PC-3 (cell line): ENCODE results near the gene TRAFD1. TPM values are rescaled to one million over a fixed set of nuclear protein-coding genes. Genes with fewer than 3 reads are reported as not detected.

Experiments used
- ATAC-seq: fragments of 200-7000 bp; cut with Tn5 transposase; 2 replicates; pipeline ENCODE4 v1.9.1; 2020; ENCODE audit warnings: mild to moderate bottlenecking, moderate library complexity
- BruUV-seq: library from RNA; stranded (reverse); fragments of 400-500 nt; replicated peaks from 2 replicates; lab custom pipeline; 2021; lab: Mats Ljungman, UMichigan
- CTCF ChIA-PET: fragments of 300-600 bp; sonication (Branson Sonifier 250); formaldehyde crosslinking; loops from one replicate; lab custom pipeline; 2022; ENCODE audit warnings: antibody characterized with exemption; lab: Charles Lee
- POLR2A ChIA-PET: fragments of 300-600 bp; sonication (Branson Sonifier 250); formaldehyde crosslinking; loops from one replicate; lab custom pipeline; 2022; ENCODE audit warnings: antibody characterized with exemption; ENCODE audit not compliant: unreplicated experiment; lab: Charles Lee
- DNase-seq: peaks from one replicate; pipeline ENCODE4 v3.0.0-alpha.2; 2015
- H2AFZ ChIP-seq: fragments of 300-600 bp; sonication (generic); 2 replicates; pipeline ENCODE4 v1.6.0; 2016; ENCODE audit warnings: antibody characterized with exemption, low read length
- H3F3A ChIP-seq: fragments of 300-600 bp; sonication (generic); one replicate; pipeline ENCODE4 v1.6.0; 2017; ENCODE audit warnings: antibody characterized with exemption, low read length, control low read depth, mild to moderate bottlenecking; ENCODE audit not compliant: unreplicated experiment
- H3K27ac ChIP-seq: fragments of 300-600 bp; sonication (generic); 2 replicates; pipeline ENCODE4 v1.5.1; 2016; ENCODE audit warnings: mild to moderate bottlenecking, low read length
- H3K27me3 ChIP-seq: fragments of 300-600 bp; sonication (generic); 2 replicates; pipeline ENCODE4 v1.6.1; 2016; ENCODE audit warnings: low read length, mixed read lengths
- H3K36me3 ChIP-seq: fragments of 300-600 bp; sonication (generic); 2 replicates; pipeline ENCODE4 v1.6.1; 2016; ENCODE audit warnings: low read depth, mixed run types, low read length, mixed read lengths
- H3K4me1 ChIP-seq: fragments of 300-600 bp; sonication (generic); 2 replicates; pipeline ENCODE4 v1.5.1; 2016; ENCODE audit warnings: low read length; ENCODE audit not compliant: insufficient read depth
- H3K4me2 ChIP-seq: fragments of 300-600 bp; sonication (generic); 2 replicates; pipeline ENCODE4 v1.6.0; 2016; ENCODE audit warnings: low read length
- H3K4me3 ChIP-seq: fragments of 300-600 bp; sonication (generic); 2 replicates; pipeline ENCODE4 v1.5.1; 2016; ENCODE audit warnings: mild to moderate bottlenecking, low read length, mixed read lengths
- H3K79me2 ChIP-seq: fragments of 300-600 bp; sonication (generic); 2 replicates; pipeline ENCODE4 v1.6.1; 2017; ENCODE audit warnings: low read length, mixed read lengths
- H3K9ac ChIP-seq: fragments of 300-600 bp; sonication (generic); 2 replicates; pipeline ENCODE4 v1.6.0; 2016; ENCODE audit warnings: mild to moderate bottlenecking, low read length
- H3K9me2 ChIP-seq: fragments of 300-600 bp; sonication (generic); replicated peaks from 2 replicates; pipeline ENCODE4 v1.6.1; 2016; ENCODE audit warnings: mixed run types, low read length, mixed read lengths
- H3K9me3 ChIP-seq: fragments of 300-600 bp; sonication (generic); 2 replicates; pipeline ENCODE4 v1.6.1; 2016; ENCODE audit warnings: low read length, mixed read lengths
- H4K20me1 ChIP-seq: fragments of 300-600 bp; sonication (generic); 2 replicates; pipeline ENCODE4 v1.6.1; 2016; ENCODE audit warnings: low read length, mixed read lengths
- EZH2 ChIP-seq: fragments of 300-600 bp; sonication (generic); IDR thresholded peaks from one replicate; pipeline ENCODE4 v1.6.1; 2017; ENCODE audit warnings: antibody characterized with exemption, mild to moderate bottlenecking, low read length; ENCODE audit not compliant: unreplicated experiment
- EZH2phosphoT487 ChIP-seq: fragments of 300-600 bp; sonication (generic); IDR thresholded peaks from 2 replicates; pipeline ENCODE4 v1.6.1; 2018; ENCODE audit warnings: mild to moderate bottlenecking, antibody characterized with exemption, low read length, borderline replicate concordance
- intact Hi-C: fragments of 100-400 bp; cut with micrococcal nuclease; formaldehyde crosslinking; loops from 2 replicates; pipeline ENCODE4 v1.9.0; 2023
- total RNA-seq: library from RNA; depleted of rRNA; stranded (reverse); fragments of >200 nt; gene quantifications from 2 replicates; pipeline ENCODE4 v1.2.3, GENCODE V29; 2014
- TF ChIP-seq, protein P1 (sequence below): fragments of 300-600 bp; sonication (generic); conservative IDR thresholded peaks from 2 replicates; pipeline ENCODE4 v1.5.1; 2017; ENCODE audit warnings: antibody characterized with exemption, low read depth, mild to moderate bottlenecking, low read length

The TRAFD1 gene
- total RNA-seq, 1 experiment from 2014 or later = 34.1 TPM

DNA sequence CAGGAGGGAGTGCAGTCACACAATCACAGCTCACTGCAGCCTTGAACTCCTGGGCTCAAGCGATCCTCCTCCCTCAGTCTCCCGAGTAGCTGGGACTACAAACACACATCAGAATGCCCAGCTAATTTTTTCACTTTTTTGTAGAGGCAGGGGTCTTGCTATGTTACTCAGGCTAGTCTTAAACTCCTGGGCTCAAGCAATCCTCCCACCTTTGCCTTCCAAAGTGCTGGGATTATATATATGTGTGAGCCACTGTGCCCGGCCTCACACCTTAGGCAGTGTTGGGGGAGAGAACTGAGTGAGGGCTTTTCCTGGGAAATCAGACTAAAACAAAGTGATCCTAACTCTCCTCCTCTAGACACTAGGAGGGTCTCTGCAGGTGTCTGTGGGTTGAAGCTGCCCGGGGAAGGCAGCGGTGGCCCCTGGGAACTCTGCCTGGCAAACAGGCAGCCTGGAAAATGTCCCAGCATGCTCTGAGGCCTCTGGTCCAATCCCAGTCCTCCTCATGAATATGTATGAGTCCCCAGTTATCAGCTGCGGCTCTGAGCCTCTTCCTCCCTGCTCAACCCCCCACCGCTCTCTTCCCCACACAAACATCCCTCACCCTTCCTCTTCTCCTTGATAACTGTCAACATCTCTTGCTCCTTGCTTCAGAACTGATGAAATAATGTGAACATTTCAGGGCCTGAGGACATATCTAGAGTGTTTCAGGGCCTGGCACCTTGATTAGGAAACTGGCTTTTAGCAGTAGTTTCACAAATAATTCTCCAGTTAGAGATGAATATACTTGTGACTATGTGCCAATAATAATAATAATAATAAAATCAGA, 8.9 kb upstream of the TRAFD1 start:
- Histone ChIP-seq H3K79me2 (no peaks in the 10 kb centered on the region), H3K4me3 (no peak overlapping the region), H3K9ac (no peak overlapping the region), H3F3A (peaks cover 11% of the 10 kb centered on the region), H3K9me2 (no peaks in the 10 kb centered on the region), H3K4me2 (no peak overlapping the region), H4K20me1 (no peaks in the 10 kb centered on the region), H3K4me1 (peaks cover 41% of the 10 kb centered on the region), H3K36me3 (no peaks in the 10 kb centered on the region), H3K27ac (peak overlapping the region; percentile 77), H2AFZ (peak overlapping the region; percentile 10; the same call in 1 of the 2 replicates), H3K27me3 (no peaks in the 10 kb centered on the region), H3K9me3 (no peaks in the 10 kb centered on the region)
- ChIA-PET POLR2A (interaction anchor here (0.6 kb wide), 1 partner anchor 225 kb away, joined by 3 read pairs; no protein-coding TSS in a partner anchor), CTCF (no interaction called here)
- BruUV-seq = TSS peak; percentile 52
- no peak for TF ChIP-seq EZH2
- TF ChIP-seq, protein P1, sequence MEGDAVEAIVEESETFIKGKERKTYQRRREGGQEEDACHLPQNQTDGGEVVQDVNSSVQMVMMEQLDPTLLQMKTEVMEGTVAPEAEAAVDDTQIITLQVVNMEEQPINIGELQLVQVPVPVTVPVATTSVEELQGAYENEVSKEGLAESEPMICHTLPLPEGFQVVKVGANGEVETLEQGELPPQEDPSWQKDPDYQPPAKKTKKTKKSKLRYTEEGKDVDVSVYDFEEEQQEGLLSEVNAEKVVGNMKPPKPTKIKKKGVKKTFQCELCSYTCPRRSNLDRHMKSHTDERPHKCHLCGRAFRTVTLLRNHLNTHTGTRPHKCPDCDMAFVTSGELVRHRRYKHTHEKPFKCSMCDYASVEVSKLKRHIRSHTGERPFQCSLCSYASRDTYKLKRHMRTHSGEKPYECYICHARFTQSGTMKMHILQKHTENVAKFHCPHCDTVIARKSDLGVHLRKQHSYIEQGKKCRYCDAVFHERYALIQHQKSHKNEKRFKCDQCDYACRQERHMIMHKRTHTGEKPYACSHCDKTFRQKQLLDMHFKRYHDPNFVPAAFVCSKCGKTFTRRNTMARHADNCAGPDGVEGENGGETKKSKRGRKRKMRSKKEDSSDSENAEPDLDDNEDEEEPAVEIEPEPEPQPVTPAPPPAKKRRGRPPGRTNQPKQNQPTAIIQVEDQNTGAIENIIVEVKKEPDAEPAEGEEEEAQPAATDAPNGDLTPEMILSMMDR = no peak
- TF ChIP-seq EZH2phosphoT487 = no peak
- ATAC-seq (peak; percentile 14), DNase-seq (no peak)
- intact Hi-C loops = no loop called here

GRCh38 chr12:112117685-112118084, 7.7 kb upstream of the TRAFD1 start:
- no peaks in the 10 kb centered on the region for H3K79me2 ChIP-seq
- H3K9me3 ChIP-seq = no peaks in the 10 kb centered on the region
- H3K9me2 ChIP-seq = no peaks in the 10 kb centered on the region
- no peaks in the 10 kb centered on the region for H3K36me3 ChIP-seq
- BruUV-seq = no TSS peak
- peaks cover 39% of the 10 kb centered on the region for H3K4me1 ChIP-seq
- H3K27me3 ChIP-seq = no peaks in the 10 kb centered on the region
- H4K20me1 ChIP-seq = no peaks in the 10 kb centered on the region
- peak; percentile 96 for DNase-seq
- ChIA-PET CTCF (interaction anchor here (0.6 kb wide), 1 partner anchor 13 kb away, joined by 3 read pairs; no protein-coding TSS in a partner anchor), POLR2A (interaction anchor here (0.6 kb wide), 1 partner anchor 31 kb away, joined by 9 read pairs; no protein-coding TSS in a partner anchor)
- H3F3A ChIP-seq = peaks cover 10% of the 10 kb centered on the region
- peak; percentile 68 for ATAC-seq
- peak overlapping the region; percentile 34 for H3K9ac ChIP-seq
- no peak overlapping the region for H2AFZ ChIP-seq
- H3K4me2 ChIP-seq = peak overlapping the region; percentile 62
- no peak overlapping the region for H3K4me3 ChIP-seq
- H3K27ac ChIP-seq = peak overlapping the region; percentile 77
- intact Hi-C loops = no loop called here
- no peak for TF ChIP-seq EZH2
- TF ChIP-seq, protein P1 = no peak
- TF ChIP-seq EZH2phosphoT487 = no peak
